Measurements from ENCODE around the gene PLCB4. TPM values are rescaled to one million over a fixed set of nuclear protein-coding genes. Genes with fewer than 3 reads are reported as not detected.

Gene PLCB4
- total RNA-seq, 1 experiment from 2014 or later = 14.9 TPM

DNA sequence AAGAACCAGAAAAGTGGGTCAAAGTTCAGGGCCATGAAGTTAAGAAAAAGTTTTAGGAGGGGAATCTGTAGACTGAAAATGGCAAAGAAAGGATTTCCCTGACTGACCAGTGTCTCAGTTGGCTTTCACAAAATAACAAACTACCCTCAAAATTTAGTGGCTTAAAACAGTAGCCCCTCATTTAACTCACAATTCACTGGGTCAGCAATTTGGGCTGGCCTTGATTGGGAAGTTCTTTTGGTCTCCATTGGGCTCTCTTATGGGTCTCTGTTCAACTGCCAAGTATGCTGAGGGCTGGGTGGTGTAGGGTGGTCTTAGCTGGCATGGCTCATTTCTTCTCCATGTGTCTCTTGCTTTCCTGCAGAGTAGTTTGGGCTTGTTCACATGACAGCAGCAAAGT is 161.5 kb downstream of the PLCB4 start:
- Histone ChIP-seq H3K9me2 (ENCODE audit: insufficient read depth) (no peaks in the 10 kb centered on the region), H3K79me2 (ENCODE audit: low read depth) (no peaks in the 10 kb centered on the region), H3K4me3 (no peak overlapping the region), H3F3A (ENCODE audit: insufficient read depth, low read depth) (peaks cover 3% of the 10 kb centered on the region; the same call in 1 of the 2 replicates), H2AFZ (no peak overlapping the region), H3K27ac (no peak overlapping the region), H3K4me1 (replicated peaks; ENCODE audit: insufficient read depth) (peaks cover 3% of the 10 kb centered on the region; the same call in 1 of the 2 replicates), H3K27me3 (ENCODE audit: insufficient read depth, low read depth) (no peaks in the 10 kb centered on the region), H3K36me3 (ENCODE audit: low read depth) (no peaks in the 10 kb centered on the region), H3K9me3 (ENCODE audit: insufficient read depth, low read depth) (no peaks in the 10 kb centered on the region), H4K20me1 (ENCODE audit: insufficient read depth) (no peaks in the 10 kb centered on the region), H3K4me2 (no peak overlapping the region)
- DNase-seq = no peak
- CTCF ChIA-PET = no interaction called here
- POLR2A ChIA-PET (ENCODE audit: unreplicated experiment) = interaction anchor here (0.6 kb wide), 1 partner anchor 54 kb away, joined by 5 read pairs; no protein-coding TSS in a partner anchor
- no peak for TF ChIP-seq EZH2 (IDR thresholded peaks at IDR 0.05; ENCODE audit: low read depth)
- TF ChIP-seq, protein P1, sequence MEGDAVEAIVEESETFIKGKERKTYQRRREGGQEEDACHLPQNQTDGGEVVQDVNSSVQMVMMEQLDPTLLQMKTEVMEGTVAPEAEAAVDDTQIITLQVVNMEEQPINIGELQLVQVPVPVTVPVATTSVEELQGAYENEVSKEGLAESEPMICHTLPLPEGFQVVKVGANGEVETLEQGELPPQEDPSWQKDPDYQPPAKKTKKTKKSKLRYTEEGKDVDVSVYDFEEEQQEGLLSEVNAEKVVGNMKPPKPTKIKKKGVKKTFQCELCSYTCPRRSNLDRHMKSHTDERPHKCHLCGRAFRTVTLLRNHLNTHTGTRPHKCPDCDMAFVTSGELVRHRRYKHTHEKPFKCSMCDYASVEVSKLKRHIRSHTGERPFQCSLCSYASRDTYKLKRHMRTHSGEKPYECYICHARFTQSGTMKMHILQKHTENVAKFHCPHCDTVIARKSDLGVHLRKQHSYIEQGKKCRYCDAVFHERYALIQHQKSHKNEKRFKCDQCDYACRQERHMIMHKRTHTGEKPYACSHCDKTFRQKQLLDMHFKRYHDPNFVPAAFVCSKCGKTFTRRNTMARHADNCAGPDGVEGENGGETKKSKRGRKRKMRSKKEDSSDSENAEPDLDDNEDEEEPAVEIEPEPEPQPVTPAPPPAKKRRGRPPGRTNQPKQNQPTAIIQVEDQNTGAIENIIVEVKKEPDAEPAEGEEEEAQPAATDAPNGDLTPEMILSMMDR (conservative IDR thresholded peaks at IDR 0.05) = no peak
- intact Hi-C loops (cut with micrococcal nuclease; ENCODE audit: unreplicated experiment) = no loop called here
- BruUV-seq (replicated peaks) = no TSS peak

DNA sequence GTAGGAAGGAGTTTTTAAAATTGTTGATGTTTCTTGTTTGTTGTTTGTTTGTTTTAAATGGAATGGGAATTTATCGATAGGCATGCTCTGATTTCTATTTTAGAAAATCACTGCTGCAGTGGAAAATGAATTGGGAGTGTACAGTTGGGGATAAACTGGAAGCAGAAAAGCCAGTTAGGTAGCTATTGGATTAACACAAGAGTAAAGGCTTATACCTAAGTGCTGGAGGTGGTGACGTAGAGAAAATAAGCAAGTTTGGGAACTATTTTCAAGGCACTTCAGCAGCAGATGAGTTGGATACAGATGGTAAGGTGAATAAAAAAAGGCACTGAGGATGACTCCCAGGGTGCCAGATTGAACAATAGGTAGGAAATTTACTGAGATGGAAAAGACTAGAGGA is 164.9 kb downstream of the PLCB4 start:
- no TSS peak for BruUV-seq (replicated peaks)
- ChIA-PET CTCF (no interaction called here), POLR2A (ENCODE audit: unreplicated experiment) (no interaction called here)
- DNase-seq = no peak
- no peaks in the 10 kb centered on the region for H4K20me1 ChIP-seq (ENCODE audit: insufficient read depth)
- H3K4me3 ChIP-seq = no peak overlapping the region
- intact Hi-C loops (cut with micrococcal nuclease; ENCODE audit: unreplicated experiment) = no loop called here
- H3K36me3 ChIP-seq (ENCODE audit: low read depth) = no peaks in the 10 kb centered on the region
- no peak overlapping the region for H3K4me2 ChIP-seq
- H2AFZ ChIP-seq = no peak overlapping the region
- no peaks in the 10 kb centered on the region for H3K27me3 ChIP-seq (ENCODE audit: insufficient read depth, low read depth)
- no peak for TF ChIP-seq EZH2 (IDR thresholded peaks at IDR 0.05; ENCODE audit: low read depth)
- TF ChIP-seq, protein P1 (conservative IDR thresholded peaks at IDR 0.05) = no peak
- peaks cover 11% of the 10 kb centered on the region; the same call in 1 of the 2 replicates for H3K4me1 ChIP-seq (replicated peaks; ENCODE audit: insufficient read depth)
- no peak overlapping the region for H3K27ac ChIP-seq
- H3K9me2 ChIP-seq (ENCODE audit: insufficient read depth) = no peaks in the 10 kb centered on the region
- peaks cover 12% of the 10 kb centered on the region for H3F3A ChIP-seq (ENCODE audit: insufficient read depth, low read depth)
- no peaks in the 10 kb centered on the region for H3K79me2 ChIP-seq (ENCODE audit: low read depth)
- H3K9me3 ChIP-seq (ENCODE audit: insufficient read depth, low read depth) = peaks cover 5% of the 10 kb centered on the region; the same call in 1 of the 2 replicates

DNA sequence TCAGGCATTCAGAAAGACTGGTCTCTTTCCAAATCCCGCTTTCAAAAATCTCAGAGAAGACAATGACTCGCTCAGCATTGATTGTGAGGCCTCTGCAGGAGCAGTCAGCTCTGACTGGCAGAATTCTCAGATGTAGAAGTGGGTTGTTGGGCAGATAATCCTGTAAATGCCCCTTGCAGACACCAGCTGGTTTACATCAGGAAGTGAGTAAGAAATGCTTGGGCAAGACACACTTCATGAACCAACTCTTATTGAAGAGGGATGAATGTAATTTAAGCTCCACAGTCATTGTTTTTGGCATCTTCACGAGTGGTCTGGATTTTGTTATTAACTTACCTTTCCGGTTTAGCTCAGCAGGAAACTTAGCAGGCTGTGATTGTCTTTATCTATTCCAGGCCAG is 166.6 kb downstream of the PLCB4 start:
- Histone ChIP-seq H3K79me2 (ENCODE audit: low read depth) (no peaks in the 10 kb centered on the region), H3K4me3 (no peak overlapping the region), H3K9me2 (ENCODE audit: insufficient read depth) (no peaks in the 10 kb centered on the region), H2AFZ (no peak overlapping the region), H3F3A (ENCODE audit: insufficient read depth, low read depth) (peaks cover 14% of the 10 kb centered on the region), H4K20me1 (ENCODE audit: insufficient read depth) (no peaks in the 10 kb centered on the region), H3K27me3 (ENCODE audit: insufficient read depth, low read depth) (no peaks in the 10 kb centered on the region), H3K36me3 (ENCODE audit: low read depth) (no peaks in the 10 kb centered on the region), H3K9me3 (ENCODE audit: insufficient read depth, low read depth) (peaks cover 5% of the 10 kb centered on the region; the same call in 1 of the 2 replicates), H3K4me1 (replicated peaks; ENCODE audit: insufficient read depth) (peaks cover 18% of the 10 kb centered on the region), H3K27ac (0 out of 2 replicates have a peak overlapping the region, but pooled peaks have one; percentile 22), H3K4me2 (0 out of 2 replicates have a peak overlapping the region, but pooled peaks have one; percentile 22)
- ChIA-PET CTCF (no interaction called here), POLR2A (ENCODE audit: unreplicated experiment) (interaction anchor here (0.5 kb wide), 1 partner anchor 348 kb away, joined by 3 read pairs; no protein-coding TSS in a partner anchor)
- intact Hi-C loops (cut with micrococcal nuclease; ENCODE audit: unreplicated experiment) = no loop called here
- BruUV-seq (replicated peaks) = no TSS peak
- TF ChIP-seq, protein P1 (conservative IDR thresholded peaks at IDR 0.05) = no peak
- no peak for TF ChIP-seq EZH2 (IDR thresholded peaks at IDR 0.05; ENCODE audit: low read depth)
- peak in 1 of 2 experiments; percentile 63 for DNase-seq

All from PC-9 (cell line).